Measurements from ENCODE around the gene NUMBL. TPM values are rescaled to one million over a fixed set of nuclear protein-coding genes. Genes with fewer than 3 reads are reported as not detected.

Gene NUMBL
- total RNA-seq, 1 experiment from 2014 or later, result 41.7 TPM

GRCh38 chr19:40619333-40620160 is 70.9 kb downstream of the NUMBL start:
- BruUV-seq (replicated peaks), result no TSS peak
- H3K27ac ChIP-seq (ENCODE audit: low read depth, low read length), result no peak overlapping the region
- H3K4me1 ChIP-seq (ENCODE audit: control insufficient read depth in 1 of 2, insufficient read depth in 2 of 2, low read length in 2 of 2), result peaks cover 25 to 36% of the 10 kb centered on the region in 2 experiments
- H3K4me2 ChIP-seq (ENCODE audit: low read length), result no peak overlapping the region
- no peak overlapping the region for H3K4me3 ChIP-seq (replicated peaks in 1 of 2; ENCODE audit: low read depth in 1 of 2, low read length in 2 of 2)
- ChIA-PET RAD21 (ENCODE audit: low non-redundant PET in 1 of 2, low total read pairs in 2 of 2, uncharacterized antibody in 2 of 2, unreplicated experiment in 2 of 2) (no interaction called here), CTCF (interaction anchor here (2.6 kb wide), 1 partner anchor 15 kb away, joined by 9 read pairs; no protein-coding TSS in a partner anchor), POLR2A (no interaction called here)
- TF ChIP-seq TCF7L2 (IDR thresholded peaks at IDR 0.05; ENCODE audit: borderline replicate concordance, extremely low read depth, insufficient read depth, insufficient read length) (no peak), EGR1 (IDR thresholded peaks at IDR 0.05; ENCODE audit: low read depth) (no peak), EZH2phosphoT487 (IDR thresholded peaks at IDR 0.05; ENCODE audit: borderline replicate concordance) (no peak), RAD21 (IDR thresholded peaks at IDR 0.05; ENCODE audit: low read depth) (no peak), YY1 (IDR thresholded peaks at IDR 0.05; ENCODE audit: extremely low read depth, insufficient replicate concordance, low read depth, low read length) (no peak), ZNF274 (IDR thresholded peaks at IDR 0.05; ENCODE audit: low read depth, low read length) (no peak), MAX (IDR thresholded peaks at IDR 0.05) (no peak), SRF (IDR thresholded peaks at IDR 0.05; ENCODE audit: low read depth) (no peak), CBX3 (IDR thresholded peaks at IDR 0.05; ENCODE audit: low read depth) (no peak), REST (IDR thresholded peaks at IDR 0.05; ENCODE audit: low read depth) (no peak), POLR2A (IDR thresholded peaks at IDR 0.05; ENCODE audit: borderline replicate concordance, extremely low read depth, insufficient read depth, insufficient read length) (no peak), JUND (IDR thresholded peaks at IDR 0.05) (no peak), EZH2 (IDR thresholded peaks at IDR 0.05) (no peak), CEBPB (IDR thresholded peaks at IDR 0.05; ENCODE audit: low read depth) (no peak), ELF1 (IDR thresholded peaks at IDR 0.05; ENCODE audit: borderline replicate concordance, low read depth) (no peak), FOSL1 (IDR thresholded peaks at IDR 0.05; ENCODE audit: low read depth) (no peak), CTCF (IDR thresholded peaks at IDR 0.05 in 2 of 3, conservative IDR thresholded peaks at IDR 0.05 in 1 of 3; ENCODE audit: borderline replicate concordance in 1 of 3, insufficient read depth in 1 of 3, low read depth in 2 of 3, low read length in 2 of 3) (no peak)
- H3K36me3 ChIP-seq (ENCODE audit: control insufficient read depth in 1 of 2, insufficient read depth in 2 of 2, low read length in 2 of 2), result peaks cover 24 to 28% of the 10 kb centered on the region in 2 experiments; a peak in 3 of 4 replicates
- ATAC-seq (no peak), DNase-seq (ENCODE audit: low read depth, low spot score) (no peak)
- no peaks in the 10 kb centered on the region for H3K27me3 ChIP-seq (ENCODE audit: insufficient read depth, low read length)
- no peaks in the 10 kb centered on the region for H3K9me2 ChIP-seq (ENCODE audit: insufficient read depth)
- no peaks in the 10 kb centered on the region for H4K20me1 ChIP-seq (ENCODE audit: insufficient read depth)
- intact Hi-C loops (cut with micrococcal nuclease), result no loop called here
- H3K9ac ChIP-seq (ENCODE audit: low read length), result no peak overlapping the region
- no peak overlapping the region for H2AFZ ChIP-seq (ENCODE audit: low read depth, low read length, poor library complexity, severe bottlenecking)
- H3K9me3 ChIP-seq (ENCODE audit: control insufficient read depth in 1 of 2, insufficient read depth in 1 of 2, low read depth in 1 of 2, low read length in 2 of 2), result no peaks in the 10 kb centered on the region
- peaks cover 4% of the 10 kb centered on the region; the same call in 1 of the 2 replicates for H3K79me2 ChIP-seq (ENCODE audit: insufficient read depth, low read length)

All from HCT116 (cell line).